ENCODE measurements around the gene IRF1. TPM values are rescaled to one million over a fixed set of nuclear protein-coding genes. Genes with fewer than 3 reads are reported as not detected.

The IRF1 gene
- total RNA-seq, 1 donor: 22.1 TPM

DNA sequence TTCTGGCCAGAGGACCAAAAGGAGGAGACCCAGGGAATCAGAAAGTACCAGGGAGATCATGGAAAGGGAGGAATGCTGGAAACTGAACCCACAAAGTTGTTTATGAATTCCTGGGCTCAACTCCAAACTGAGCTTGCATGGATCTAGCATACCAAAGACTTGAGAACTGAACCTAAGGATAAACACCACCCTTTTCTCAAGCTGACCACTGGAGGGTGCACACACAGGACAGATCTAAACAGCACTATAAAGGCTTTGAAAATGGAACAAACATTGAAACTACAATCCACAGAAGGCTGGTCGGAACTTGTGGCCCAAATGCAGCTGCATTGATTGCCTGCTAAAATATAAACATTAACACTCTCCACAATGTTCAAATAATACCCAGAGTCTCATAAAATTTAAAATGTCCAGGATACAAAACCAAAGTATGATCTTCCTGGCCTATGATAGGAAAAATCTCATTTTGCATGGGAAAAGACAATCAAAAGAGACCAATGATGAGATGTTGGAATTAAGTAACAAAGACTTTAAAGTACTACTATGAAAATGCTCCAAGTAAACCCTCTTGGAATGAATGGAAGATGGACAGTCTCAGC, 15.6 kb upstream of the IRF1 start:
- DNase-seq (ENCODE audit: insufficient read length, low spot score, missing footprints): peak; percentile 92
- peak overlapping the region; percentile 57 for H3K4me2 ChIP-seq (ENCODE audit: insufficient read depth, low read length)

DNA sequence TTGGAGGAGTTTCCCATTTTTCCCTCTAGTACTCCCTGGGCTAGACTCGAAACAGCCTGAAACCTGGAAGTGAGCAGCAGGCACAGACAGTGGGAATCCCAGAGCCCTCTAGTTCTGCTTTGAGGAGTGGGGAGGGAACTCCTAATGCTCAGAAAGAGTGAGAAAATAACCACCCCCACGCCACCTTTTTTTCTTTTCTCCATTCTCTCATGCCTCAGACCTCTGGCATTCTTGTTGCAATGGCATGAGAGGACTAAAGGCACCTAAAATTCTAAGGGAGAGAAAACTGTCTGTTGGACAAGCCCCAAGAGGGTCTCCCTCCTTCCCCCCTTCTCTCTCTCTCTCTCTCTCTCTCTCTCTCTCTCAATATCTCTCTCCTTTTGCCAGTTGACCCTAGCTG, 15.1 kb upstream of the IRF1 start:
- Histone ChIP-seq H3K27ac (ENCODE audit: low read depth, low read length) (peak overlapping the region; percentile 77), H3K4me3 (ENCODE audit: insufficient read depth, low read length) (no peak overlapping the region), H3K79me2 (ENCODE audit: insufficient read depth, low read length) (no peaks in the 10 kb centered on the region), H3K27me3 (ENCODE audit: insufficient read depth, low read length) (no peaks in the 10 kb centered on the region), H3K4me1 (ENCODE audit: insufficient read depth, low read length) (peaks cover 36% of the 10 kb centered on the region), H4K20me1 (ENCODE audit: insufficient read depth, low read length) (no peaks in the 10 kb centered on the region), H3K9me3 (ENCODE audit: low read depth, low read length) (no peaks in the 10 kb centered on the region), H2AFZ (ENCODE audit: low read length) (peak overlapping the region; percentile 42), H3K4me2 (ENCODE audit: insufficient read depth, low read length) (peak overlapping the region; percentile 57), H3K36me3 (ENCODE audit: insufficient read depth, low read length) (no peaks in the 10 kb centered on the region)
- TF ChIP-seq, protein P1, sequence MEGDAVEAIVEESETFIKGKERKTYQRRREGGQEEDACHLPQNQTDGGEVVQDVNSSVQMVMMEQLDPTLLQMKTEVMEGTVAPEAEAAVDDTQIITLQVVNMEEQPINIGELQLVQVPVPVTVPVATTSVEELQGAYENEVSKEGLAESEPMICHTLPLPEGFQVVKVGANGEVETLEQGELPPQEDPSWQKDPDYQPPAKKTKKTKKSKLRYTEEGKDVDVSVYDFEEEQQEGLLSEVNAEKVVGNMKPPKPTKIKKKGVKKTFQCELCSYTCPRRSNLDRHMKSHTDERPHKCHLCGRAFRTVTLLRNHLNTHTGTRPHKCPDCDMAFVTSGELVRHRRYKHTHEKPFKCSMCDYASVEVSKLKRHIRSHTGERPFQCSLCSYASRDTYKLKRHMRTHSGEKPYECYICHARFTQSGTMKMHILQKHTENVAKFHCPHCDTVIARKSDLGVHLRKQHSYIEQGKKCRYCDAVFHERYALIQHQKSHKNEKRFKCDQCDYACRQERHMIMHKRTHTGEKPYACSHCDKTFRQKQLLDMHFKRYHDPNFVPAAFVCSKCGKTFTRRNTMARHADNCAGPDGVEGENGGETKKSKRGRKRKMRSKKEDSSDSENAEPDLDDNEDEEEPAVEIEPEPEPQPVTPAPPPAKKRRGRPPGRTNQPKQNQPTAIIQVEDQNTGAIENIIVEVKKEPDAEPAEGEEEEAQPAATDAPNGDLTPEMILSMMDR (IDR thresholded peaks at IDR 0.05; ENCODE audit: extremely low read depth, low read depth, low read length): no peak
- no peak for DNase-seq (ENCODE audit: insufficient read length, low spot score, missing footprints)

More for the DNA sequence above, 15.6 kb upstream of the IRF1 start:
- Histone ChIP-seq H2AFZ (ENCODE audit: low read length) (peak overlapping the region; percentile 42), H3K27ac (ENCODE audit: low read depth, low read length) (peak overlapping the region; percentile 77), H3K79me2 (ENCODE audit: insufficient read depth, low read length) (no peaks in the 10 kb centered on the region), H3K4me1 (ENCODE audit: insufficient read depth, low read length) (peaks cover 30% of the 10 kb centered on the region), H3K36me3 (ENCODE audit: insufficient read depth, low read length) (no peaks in the 10 kb centered on the region), H3K4me3 (ENCODE audit: insufficient read depth, low read length) (no peak overlapping the region), H3K9me3 (ENCODE audit: low read depth, low read length) (no peaks in the 10 kb centered on the region), H4K20me1 (ENCODE audit: insufficient read depth, low read length) (no peaks in the 10 kb centered on the region), H3K27me3 (ENCODE audit: insufficient read depth, low read length) (no peaks in the 10 kb centered on the region)
- TF ChIP-seq, protein P1 (IDR thresholded peaks at IDR 0.05; ENCODE audit: extremely low read depth, low read depth, low read length): peak; percentile 79

DNA sequence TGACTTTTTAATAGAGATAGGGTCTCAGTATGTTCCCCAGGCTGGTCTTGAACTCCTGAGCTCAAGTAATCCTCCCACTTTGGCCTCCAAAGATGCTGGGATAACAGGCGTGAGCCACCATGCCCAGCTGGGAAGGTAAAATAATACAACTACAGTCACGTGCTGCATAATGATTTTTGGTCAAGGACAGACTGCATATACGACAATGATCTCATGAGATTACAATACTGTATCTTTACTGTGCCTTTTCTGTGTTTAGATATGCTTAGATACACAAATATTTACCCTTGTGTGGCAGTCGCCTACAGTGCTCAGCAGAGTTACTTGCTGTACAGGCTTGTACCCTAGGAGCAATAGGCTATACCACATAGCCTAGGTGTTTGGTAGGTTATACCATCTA, 14.2 kb upstream of the IRF1 start:
- no peaks in the 10 kb centered on the region for H3K79me2 ChIP-seq (ENCODE audit: insufficient read depth, low read length)
- H3K27me3 ChIP-seq (ENCODE audit: insufficient read depth, low read length): no peaks in the 10 kb centered on the region
- no peak overlapping the region for H2AFZ ChIP-seq (ENCODE audit: low read length)
- H3K27ac ChIP-seq (ENCODE audit: low read depth, low read length): no peak overlapping the region
- no peaks in the 10 kb centered on the region for H3K9me3 ChIP-seq (ENCODE audit: low read depth, low read length)
- no peaks in the 10 kb centered on the region for H4K20me1 ChIP-seq (ENCODE audit: insufficient read depth, low read length)
- H3K4me3 ChIP-seq (ENCODE audit: insufficient read depth, low read length): no peak overlapping the region
- no peak overlapping the region for H3K4me2 ChIP-seq (ENCODE audit: insufficient read depth, low read length)
- H3K36me3 ChIP-seq (ENCODE audit: insufficient read depth, low read length): no peaks in the 10 kb centered on the region
- H3K4me1 ChIP-seq (ENCODE audit: insufficient read depth, low read length): peaks cover 43% of the 10 kb centered on the region
- no peak for DNase-seq (ENCODE audit: insufficient read length, low spot score, missing footprints)
- TF ChIP-seq, protein P1 (IDR thresholded peaks at IDR 0.05; ENCODE audit: extremely low read depth, low read depth, low read length): no peak

DNA sequence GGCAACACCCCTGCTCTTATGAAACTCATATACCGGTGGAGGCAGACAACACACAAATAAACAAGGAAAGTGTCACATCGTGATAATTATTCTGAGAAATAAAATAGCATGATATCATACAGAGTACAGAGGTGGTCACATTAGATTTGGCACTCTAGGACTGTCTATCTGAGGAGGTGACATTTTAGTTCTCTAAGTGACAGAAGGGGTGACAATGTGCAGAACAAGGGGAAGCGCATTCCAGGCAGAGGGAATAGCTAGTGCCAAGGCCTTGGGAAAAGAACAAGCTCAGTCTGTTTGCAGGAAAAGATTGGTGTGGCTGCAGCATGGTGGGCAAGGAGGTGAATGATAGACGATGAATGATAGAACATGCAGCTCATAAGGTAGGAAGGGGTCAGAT, 12.7 kb upstream of the IRF1 start:
- Histone ChIP-seq H3K4me2 (ENCODE audit: insufficient read depth, low read length) (no peak overlapping the region), H3K27me3 (ENCODE audit: insufficient read depth, low read length) (no peaks in the 10 kb centered on the region), H2AFZ (ENCODE audit: low read length) (no peak overlapping the region), H3K79me2 (ENCODE audit: insufficient read depth, low read length) (no peaks in the 10 kb centered on the region), H3K4me1 (ENCODE audit: insufficient read depth, low read length) (peaks cover 49% of the 10 kb centered on the region), H3K36me3 (ENCODE audit: insufficient read depth, low read length) (no peaks in the 10 kb centered on the region), H3K9me3 (ENCODE audit: low read depth, low read length) (no peaks in the 10 kb centered on the region), H3K4me3 (ENCODE audit: insufficient read depth, low read length) (no peak overlapping the region), H3K27ac (ENCODE audit: low read depth, low read length) (no peak overlapping the region), H4K20me1 (ENCODE audit: insufficient read depth, low read length) (no peaks in the 10 kb centered on the region)
- DNase-seq (ENCODE audit: insufficient read length, low spot score, missing footprints): no peak
- TF ChIP-seq, protein P1 (IDR thresholded peaks at IDR 0.05; ENCODE audit: extremely low read depth, low read depth, low read length): no peak
